Measurements from ENCODE around the gene WDR88.

WDR88 gene

GRCh38 chr19:33201886-33202545 lies 70.1 kb downstream of the WDR88 start:
- Histone ChIP-seq H3K27ac (no peak overlapping the region), H3K27me3 (no peaks in the 10 kb centered on the region), H3K36me3 (peaks cover 0 to 84% (median 35%) of the 10 kb centered on the region in 3 donors), H3K4me1 (no peaks in the 10 kb centered on the region), H3K4me3 (no peak overlapping the region), H3K9me3 (no peaks in the 10 kb centered on the region)
- DNase-seq = no peak
- intact Hi-C loops (cut with DNase I; ENCODE audit: low total_unique reads) = no loop called here
- TF ChIP-seq CTCF (IDR thresholded peaks at IDR 0.05) = no peak

- TF ChIP-seq CTCF (IDR thresholded peaks at IDR 0.05) = no peak
- Histone ChIP-seq H3K9me3 (no peaks in the 10 kb centered on the region), H3K4me1 (no peaks in the 10 kb centered on the region), H3K27ac (no peak overlapping the region), H3K27me3 (no peaks in the 10 kb centered on the region), H3K4me3 (no peak overlapping the region), H3K36me3 (peaks cover 0 to 84% (median 39%) of the 10 kb centered on the region in 3 donors)
- no peak for DNase-seq
- intact Hi-C loops (cut with DNase I; ENCODE audit: low total_unique reads) = no loop called here
These were observed 70.9 kb downstream of the WDR88 start for GRCh38 chr19:33202546-33203507.

GRCh38 chr19:33203529-33203928 lies 71.6 kb downstream of the WDR88 start:
- no peak for DNase-seq
- no peaks in the 10 kb centered on the region for H3K9me3 ChIP-seq
- H3K4me1 ChIP-seq = no peaks in the 10 kb centered on the region
- H3K27me3 ChIP-seq = no peaks in the 10 kb centered on the region
- no peak overlapping the region for H3K27ac ChIP-seq
- H3K4me3 ChIP-seq = no peak overlapping the region
- peaks cover 0 to 78% (median 38%) of the 10 kb centered on the region in 3 donors for H3K36me3 ChIP-seq
- no peak for TF ChIP-seq CTCF (IDR thresholded peaks at IDR 0.05)
- intact Hi-C loops (cut with DNase I; ENCODE audit: low total_unique reads) = no loop called here

- Histone ChIP-seq H3K27ac (no peak overlapping the region), H3K9me3 (no peaks in the 10 kb centered on the region), H3K4me3 (no peak overlapping the region), H3K27me3 (no peaks in the 10 kb centered on the region), H3K36me3 (peaks cover 0 to 70% (median 35%) of the 10 kb centered on the region in 3 donors), H3K4me1 (no peaks in the 10 kb centered on the region)
- TF ChIP-seq CTCF (IDR thresholded peaks at IDR 0.05) = no peak
- no peak for DNase-seq
- intact Hi-C loops (cut with DNase I; ENCODE audit: low total_unique reads) = no loop called here
These were observed 72.4 kb downstream of the WDR88 start for GRCh38 chr19:33204136-33204973.

GRCh38 chr19:33205110-33205509 lies 73.2 kb downstream of the WDR88 start:
- DNase-seq = no peak
- H3K4me3 ChIP-seq = no peak overlapping the region
- H3K27ac ChIP-seq = no peak overlapping the region
- TF ChIP-seq CTCF (IDR thresholded peaks at IDR 0.05) = no peak
- H3K27me3 ChIP-seq = no peaks in the 10 kb centered on the region
- intact Hi-C loops (cut with DNase I; ENCODE audit: low total_unique reads) = no loop called here
- no peaks in the 10 kb centered on the region for H3K9me3 ChIP-seq
- no peaks in the 10 kb centered on the region for H3K4me1 ChIP-seq
- peaks cover 0 to 70% (median 35%) of the 10 kb centered on the region in 3 donors for H3K36me3 ChIP-seq
